Measurements from ENCODE around the gene RETREG1.
"Not testable (repeated sequence)": the region's sequence is repeated elsewhere in the genome, so short reads cannot be mapped to it uniquely, and the experiment has no call there.

RETREG1 gene, protein sequence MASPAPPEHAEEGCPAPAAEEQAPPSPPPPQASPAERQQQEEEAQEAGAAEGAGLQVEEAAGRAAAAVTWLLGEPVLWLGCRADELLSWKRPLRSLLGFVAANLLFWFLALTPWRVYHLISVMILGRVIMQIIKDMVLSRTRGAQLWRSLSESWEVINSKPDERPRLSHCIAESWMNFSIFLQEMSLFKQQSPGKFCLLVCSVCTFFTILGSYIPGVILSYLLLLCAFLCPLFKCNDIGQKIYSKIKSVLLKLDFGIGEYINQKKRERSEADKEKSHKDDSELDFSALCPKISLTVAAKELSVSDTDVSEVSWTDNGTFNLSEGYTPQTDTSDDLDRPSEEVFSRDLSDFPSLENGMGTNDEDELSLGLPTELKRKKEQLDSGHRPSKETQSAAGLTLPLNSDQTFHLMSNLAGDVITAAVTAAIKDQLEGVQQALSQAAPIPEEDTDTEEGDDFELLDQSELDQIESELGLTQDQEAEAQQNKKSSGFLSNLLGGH

DNA sequence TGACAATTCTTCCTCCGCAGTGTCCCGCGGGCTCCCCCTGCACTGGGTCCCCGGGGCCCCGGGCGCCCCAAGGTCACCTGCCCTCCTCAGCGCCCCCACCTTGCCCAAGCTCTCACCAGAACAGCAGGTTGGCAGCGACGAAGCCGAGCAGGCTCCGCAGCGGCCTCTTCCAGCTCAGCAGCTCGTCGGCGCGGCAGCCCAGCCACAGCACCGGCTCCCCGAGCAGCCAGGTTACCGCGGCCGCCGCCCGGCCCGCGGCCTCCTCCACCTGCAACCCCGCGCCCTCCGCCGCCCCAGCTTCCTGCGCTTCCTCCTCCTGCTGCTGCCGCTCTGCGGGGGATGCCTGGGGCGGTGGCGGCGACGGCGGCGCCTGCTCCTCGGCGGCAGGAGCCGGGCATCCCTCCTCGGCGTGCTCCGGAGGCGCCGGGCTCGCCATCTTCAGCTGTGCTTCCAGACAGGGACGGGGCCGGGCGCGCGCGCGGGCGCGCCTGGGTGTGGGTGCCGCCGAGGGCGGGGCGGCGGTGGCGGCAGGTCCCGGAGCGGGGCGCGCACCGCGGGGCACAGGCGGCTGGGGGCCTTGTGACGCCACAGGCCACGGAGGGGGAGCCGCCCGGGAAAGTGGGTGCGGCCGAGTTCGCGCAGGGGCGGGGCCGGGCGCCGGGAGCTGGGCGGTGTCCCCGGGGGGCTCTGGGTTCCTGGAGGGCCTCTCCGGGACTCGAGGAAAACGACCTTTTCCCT, at the start of gene RETREG1:
TSS of gene RETREG1 (minus strand) at position 462 of the 738 bp plus-strand sequence. CDS start at position 436, 26 bp downstream.
- no peak for DNase-seq (ENCODE audit: low read depth, low spot score)
- no peak within 1 kb of the TSS for H3K27ac ChIP-seq

DNA sequence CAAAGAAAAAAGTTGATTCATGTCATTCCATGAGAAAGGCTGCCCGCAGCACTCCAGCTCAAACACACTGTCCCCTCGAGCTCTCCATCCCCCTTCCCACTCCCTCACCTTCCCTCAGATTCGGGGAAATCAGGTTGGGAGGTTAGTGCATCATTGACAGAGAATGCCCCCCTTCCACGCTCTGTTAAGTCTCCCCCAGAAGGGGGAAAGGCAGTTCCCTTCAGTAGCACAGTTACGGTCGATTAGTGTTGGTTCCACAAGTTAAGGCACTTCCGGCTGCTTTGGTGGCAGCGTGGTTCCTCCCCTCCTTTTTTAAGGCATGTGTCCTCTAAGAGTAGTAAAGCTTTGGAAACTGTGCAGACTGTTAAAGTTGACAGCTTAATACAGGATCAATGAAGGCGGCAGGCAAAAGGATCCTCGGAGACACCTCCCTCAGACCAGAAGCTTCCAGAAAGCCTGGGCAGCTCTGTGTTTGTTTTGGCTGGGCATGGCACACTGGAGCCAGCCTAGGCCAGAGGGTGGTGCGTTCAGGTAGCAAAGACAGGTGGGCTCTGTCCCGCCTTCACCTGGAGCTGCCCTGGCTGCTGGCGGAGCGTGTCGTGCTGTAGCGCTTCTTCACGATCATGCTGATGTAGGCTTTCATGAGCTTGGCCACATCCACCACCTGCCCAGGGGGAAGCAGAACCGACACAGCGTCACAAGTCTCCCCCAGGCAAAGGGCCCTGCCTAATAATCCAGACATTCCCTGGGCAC, 49.5 kb upstream of the RETREG1 start:
- no peak overlapping the region for H3K27ac ChIP-seq
- DNase-seq (ENCODE audit: low read depth, low spot score): no peak

DNA sequence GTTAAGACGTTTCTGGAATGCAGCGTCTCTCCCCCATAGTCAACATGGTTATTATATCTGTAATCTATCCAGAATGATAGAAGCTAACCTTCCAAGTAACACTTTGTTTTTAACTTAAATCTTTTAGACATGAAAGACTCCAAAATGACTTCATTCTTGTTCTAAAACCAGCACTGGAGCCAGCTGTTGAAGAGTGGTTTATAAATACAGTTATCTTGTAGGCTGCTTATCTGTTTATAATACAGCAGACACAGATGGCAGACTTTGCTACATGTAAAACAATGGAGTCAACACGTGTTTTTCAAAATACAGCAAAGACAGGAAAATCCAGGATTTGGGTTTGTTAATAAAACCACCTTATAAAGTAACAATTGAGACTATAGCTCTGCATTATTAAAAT, 48.8 kb upstream of the RETREG1 start:
- no peak overlapping the region for H3K27ac ChIP-seq
- DNase-seq (ENCODE audit: low read depth, low spot score): no peak

DNA sequence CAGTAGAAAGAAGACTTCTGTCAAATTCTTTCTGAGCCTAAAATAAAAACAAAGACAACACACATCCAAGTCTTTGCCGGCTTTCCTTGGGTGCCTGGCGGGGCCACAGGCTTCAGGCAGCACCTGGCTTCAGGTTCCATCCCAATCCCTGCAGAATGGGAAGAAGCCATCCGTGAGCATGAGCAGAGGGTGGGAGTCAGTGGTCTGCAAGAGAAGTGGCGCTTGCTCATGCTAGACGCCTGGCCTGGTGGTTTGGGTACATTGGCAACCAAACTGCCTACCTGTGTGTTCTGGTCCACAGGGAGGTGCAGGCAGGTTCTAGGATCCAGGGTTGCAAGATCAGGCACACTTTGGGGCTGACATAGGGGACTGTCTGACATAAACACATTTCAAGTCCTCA, 47.6 kb upstream of the RETREG1 start:
- no peak for DNase-seq (ENCODE audit: low read depth, low spot score)
- no peak overlapping the region for H3K27ac ChIP-seq

DNA sequence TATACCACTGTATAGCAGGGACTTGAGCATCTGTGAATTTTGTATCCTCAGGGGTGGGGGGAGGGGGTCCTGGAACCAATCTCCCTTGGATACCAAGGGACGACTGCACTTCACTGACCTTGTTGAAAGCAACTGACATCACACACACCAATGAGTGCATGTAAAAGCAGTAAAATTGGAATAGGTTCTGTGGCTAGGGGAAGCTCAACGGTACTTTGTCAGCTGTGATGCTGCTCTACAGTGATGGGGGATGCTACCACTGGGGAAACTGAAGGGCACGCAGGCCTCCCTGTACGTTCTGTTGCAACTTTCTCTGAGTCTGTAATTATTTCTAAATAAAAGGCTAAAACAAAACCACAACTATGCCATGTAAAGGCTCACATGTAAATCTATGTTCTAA, 47.0 kb upstream of the RETREG1 start:
- DNase-seq (ENCODE audit: low read depth, low spot score): no peak
- H3K27ac ChIP-seq: no peak overlapping the region

DNA sequence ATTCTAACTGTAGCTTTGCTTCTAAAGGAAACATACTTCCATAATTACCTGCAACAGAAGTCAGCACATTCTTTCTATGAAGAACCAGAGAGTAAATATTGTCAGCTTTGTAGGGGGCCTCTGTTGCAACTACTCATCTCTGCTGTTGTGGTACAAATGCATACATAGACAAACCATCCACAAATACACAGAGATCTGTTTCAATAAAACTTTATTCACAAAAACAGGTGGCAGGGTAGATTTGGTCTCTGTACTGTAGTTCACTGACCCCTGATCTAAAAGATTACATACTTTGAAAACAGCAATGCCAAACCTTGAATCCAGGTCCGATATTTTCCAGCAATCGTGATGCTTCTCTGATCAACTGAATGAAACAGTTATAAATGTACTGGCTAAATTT, 44.9 kb upstream of the RETREG1 start:
- no peak overlapping the region for H3K27ac ChIP-seq
- no peak for DNase-seq (ENCODE audit: low read depth, low spot score)

DNA sequence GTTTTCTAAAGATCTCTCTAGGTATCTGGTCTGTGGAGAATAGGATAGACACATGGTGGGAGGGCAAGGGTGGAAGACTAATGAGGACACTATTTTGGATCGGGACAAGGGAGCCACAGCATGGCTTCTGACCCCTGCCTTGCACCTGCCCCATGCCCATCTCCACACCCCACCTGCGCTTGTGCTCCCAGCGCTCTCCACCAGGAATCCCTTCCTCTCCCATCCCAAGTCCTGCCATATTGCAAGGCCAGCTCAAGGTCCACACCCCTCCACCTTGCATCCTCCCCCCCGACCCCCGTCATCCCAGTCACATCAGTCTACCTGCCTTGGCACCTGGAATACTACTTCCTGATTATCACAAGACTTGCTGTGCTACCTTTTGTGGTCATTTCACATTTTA, 44.2 kb upstream of the RETREG1 start:
- DNase-seq (ENCODE audit: low read depth, low spot score): no peak
- no peak overlapping the region for H3K27ac ChIP-seq

DNA sequence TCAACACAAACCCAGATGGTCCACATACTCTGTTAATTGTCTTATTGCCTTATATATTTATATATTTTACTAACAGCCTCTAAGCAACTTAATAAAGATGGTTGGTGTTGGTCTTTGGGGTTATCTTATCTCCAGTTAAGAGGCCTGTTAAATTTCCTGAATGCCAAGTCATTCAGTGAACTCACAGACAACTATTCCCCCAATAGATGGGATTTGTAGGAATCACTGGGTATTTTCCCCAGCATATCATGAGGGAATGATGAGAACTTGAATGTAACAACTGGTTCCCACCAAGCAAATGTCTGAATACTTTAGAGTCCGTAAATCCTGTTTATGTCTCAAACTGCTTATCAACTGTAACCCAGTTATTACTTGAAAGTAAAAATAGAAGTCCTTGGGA, 42.7 kb upstream of the RETREG1 start:
- no peak overlapping the region for H3K27ac ChIP-seq
- DNase-seq (ENCODE audit: low read depth, low spot score): no peak

DNA sequence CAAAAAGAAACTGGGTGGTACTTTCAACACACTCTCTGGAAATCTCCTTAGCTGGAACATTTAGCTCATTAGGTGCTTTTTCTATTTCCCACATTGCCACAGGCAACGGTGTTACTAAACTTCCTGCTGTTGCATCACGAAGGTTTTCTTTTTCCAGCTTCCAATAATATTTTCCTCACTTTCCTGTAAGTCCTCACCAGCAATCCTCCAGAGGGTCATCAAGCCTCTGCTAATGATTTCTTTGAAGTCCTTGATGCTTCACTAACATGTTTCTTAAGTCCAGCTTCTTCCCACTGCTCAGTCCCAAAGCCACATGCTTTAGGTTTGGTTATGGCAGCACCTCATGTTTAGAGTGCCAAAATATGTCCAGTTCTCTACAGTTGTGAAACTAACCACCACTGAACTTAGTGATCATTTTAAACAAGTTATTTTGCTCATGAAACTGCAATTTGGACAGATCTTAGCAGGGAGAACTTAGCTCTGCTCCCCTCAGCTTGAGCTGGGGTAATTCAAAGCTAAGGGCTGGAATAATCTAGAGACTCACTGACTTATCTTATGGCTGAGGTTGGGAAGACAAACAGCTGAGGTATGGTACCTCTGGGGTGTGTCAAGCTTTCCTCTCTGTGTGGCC, 39.9 kb upstream of the RETREG1 start:
- no peak for DNase-seq (ENCODE audit: low read depth, low spot score)
- no peak overlapping the region for H3K27ac ChIP-seq

DNA sequence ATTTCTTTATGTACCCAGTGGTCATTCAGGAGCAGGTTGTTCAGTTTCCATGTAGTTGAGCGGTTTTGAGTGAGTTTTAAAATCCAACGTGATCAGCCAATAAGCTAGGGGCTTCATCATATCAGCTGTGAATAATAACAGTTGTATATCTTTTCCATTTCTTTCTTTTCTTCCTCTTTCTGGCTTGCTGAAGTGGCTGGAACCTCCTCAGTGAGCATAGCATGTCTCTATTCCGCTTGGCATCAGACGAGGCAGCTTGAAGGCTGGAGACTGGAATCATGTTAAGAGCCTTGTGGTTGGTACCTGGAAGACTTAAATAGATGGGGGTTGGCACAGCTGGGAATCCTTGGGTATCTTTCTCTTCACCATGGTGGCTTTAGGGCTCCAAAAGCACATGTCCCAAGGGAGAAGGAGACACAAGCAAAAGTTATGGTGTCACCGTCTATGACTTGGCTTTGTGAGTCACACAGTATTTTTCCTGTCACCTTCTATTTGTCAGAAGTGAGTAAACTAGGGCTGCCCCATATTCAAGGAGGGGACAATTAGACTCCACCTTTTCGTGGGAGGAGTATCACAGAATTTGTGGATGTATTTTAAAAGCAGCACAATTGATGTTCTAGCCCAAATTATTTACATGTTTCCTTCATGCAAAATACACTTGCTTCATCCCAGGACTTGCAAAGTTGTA, 38.0 kb upstream of the RETREG1 start:
- no peak overlapping the region for H3K27ac ChIP-seq
- no peak for DNase-seq (ENCODE audit: low read depth, low spot score)

DNA sequence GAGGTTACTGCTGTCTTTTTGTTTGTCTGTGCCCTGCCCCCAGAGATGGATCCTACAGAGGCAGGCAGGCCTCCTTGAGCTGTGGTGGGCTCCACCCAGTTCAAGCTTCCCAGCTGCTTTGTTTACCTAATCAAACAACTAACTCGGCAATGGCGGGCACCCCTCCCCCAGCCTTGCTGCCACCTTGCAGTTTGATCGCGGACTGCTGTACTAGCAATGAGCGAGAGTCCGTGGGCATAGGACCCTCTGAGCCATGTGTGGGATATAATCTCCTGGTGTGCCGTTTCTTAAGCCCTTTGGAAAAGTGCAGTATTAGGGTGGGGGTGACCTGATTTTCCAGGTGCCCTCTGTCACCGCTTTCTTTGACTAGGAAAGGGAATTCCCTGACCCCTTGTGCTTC, 31.9 kb upstream of the RETREG1 start:
- not testable (repeated sequence) for H3K27ac ChIP-seq; DNase-seq (ENCODE audit: low read depth, low spot score)

DNA sequence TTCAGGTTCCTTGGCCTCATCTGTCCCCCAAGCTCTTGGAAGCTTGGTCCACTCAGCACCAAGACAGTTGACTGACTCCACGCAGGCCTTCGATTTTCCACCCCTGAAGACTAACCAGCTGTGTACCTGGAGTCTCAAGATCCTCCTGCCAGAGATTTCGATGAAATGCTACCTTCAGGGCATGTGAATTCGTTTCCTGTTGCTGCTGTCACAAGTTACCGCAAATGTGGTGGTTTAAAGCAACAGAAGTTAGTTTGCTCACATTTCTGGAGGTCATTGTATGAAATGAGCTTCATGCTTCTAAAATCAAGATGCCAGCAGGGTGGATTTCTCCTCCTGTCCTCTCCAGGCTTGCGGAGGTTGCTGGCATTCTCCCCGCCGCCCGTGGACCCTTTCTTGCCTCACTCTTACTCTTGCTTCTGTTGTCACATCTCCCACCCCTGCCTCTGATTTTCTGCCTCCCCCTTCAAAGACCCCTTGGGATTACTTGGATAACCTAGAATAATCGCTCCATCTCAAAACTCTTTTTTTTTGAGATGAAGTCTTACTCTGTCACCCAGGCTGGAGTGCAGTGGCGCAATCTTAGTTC, 27.6 kb upstream of the RETREG1 start:
- H3K27ac ChIP-seq: no peak overlapping the region
- no peak for DNase-seq (ENCODE audit: low read depth, low spot score)

DNA sequence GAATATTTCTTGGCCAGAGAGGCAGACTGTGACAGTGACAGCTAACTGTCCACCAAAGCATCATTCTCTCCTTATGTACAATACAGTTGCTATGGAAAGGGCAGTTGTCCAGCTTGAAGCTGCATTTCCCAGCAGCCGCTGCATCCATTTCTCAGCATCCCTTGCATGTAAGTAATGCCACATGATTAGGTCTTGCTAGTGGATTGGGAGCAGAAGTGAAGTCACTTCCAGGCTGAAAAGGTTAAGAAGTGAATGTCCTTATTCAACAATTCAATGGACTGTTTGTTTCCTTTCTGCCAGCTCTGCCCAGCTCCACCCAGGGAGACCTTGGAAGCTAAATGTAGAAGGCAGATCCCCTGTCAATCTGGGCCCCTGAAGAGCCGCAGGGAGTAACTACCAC, 26.1 kb upstream of the RETREG1 start:
- H3K27ac ChIP-seq: no peak overlapping the region
- DNase-seq (ENCODE audit: low read depth, low spot score): no peak

DNA sequence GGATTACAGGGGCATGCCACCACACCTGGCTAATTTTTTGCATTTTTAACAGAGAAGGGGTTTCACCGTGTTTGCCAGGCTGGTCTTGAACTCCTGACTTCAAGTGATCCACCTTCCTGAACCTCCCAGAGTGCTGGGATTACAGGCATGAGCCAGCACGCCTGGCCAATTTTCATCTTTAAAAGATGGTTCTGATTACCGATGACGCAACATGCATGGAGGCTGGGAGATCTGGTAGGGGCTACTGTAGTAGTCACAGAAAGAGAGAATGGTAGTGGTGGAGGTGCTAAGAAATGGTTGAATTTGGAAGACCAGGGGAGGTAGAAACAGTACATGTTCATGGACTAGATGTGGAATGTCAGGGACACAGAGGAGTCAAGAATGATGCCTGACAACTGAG, 22.4 kb upstream of the RETREG1 start:
- H3K27ac ChIP-seq: no peak overlapping the region
- DNase-seq (ENCODE audit: low read depth, low spot score): no peak

DNA sequence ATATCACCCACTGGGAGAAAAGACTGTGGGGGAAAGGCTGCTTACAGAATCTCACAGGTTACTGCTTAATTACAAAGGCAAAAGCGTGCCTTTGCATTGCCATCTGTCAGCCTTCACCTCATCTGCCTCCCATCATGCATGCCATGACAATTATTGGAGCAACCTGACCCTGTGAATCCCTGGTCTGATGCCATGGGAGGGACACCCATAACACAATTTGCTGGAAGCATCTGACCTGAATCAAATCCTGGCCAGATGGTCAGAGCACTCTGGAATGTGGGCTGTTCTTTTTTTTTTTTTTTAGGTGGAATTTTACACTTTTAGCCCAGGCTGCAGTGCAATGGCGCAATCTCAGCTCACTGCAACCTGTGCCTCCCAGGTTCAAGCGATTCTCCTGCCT, 11.6 kb upstream of the RETREG1 start:
- DNase-seq (ENCODE audit: low read depth, low spot score): no peak
- H3K27ac ChIP-seq: no peak overlapping the region

DNA sequence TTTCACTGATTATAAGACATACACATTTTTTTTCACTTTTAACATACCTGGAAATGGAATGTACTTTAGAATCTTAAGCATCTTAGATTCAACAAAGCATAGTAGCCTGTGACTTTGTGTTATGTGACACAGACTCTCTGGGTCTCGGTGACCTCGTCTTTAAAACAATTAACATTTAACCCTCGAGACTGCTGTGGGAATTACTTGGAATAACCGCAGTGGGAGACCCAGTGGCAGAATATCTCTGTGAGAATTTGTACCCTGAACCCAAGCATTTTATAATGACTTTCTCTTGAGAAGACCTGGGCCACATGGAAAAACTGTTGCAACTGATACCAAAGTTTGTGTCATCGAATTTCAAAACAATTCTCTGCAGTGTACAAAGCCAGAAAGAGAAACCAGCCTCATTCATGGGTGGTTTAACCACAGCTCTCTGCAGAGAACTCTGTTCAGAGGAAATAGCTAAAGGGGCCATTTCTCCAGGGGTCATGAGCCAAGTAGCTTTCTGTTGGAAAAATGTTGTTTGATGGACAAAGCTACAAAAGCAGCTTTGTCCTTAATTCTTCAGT, 10.0 kb upstream of the RETREG1 start:
- no peak for DNase-seq (ENCODE audit: low read depth, low spot score)
- H3K27ac ChIP-seq: no peak overlapping the region

DNA sequence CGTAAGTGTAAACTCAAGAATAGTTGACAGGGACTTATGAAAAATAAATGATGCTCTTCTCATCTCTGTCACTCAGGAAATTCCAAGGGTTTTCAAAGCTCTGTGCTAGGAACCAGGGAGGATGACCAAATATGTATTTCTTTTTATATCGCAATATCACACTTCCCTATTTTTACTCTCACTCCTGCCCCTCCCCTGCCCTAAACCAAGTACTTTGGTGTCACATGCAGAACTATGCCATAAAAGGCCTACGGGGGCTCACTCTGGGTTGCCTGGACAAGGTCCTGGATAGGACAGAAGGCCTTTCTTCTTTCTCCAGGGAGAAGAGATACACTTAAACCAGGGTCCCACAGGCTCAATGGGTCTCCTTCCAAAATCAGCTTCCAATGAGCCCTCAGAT, 8.3 kb upstream of the RETREG1 start:
- H3K27ac ChIP-seq: no peak overlapping the region
- DNase-seq (ENCODE audit: low read depth, low spot score): no peak

DNA sequence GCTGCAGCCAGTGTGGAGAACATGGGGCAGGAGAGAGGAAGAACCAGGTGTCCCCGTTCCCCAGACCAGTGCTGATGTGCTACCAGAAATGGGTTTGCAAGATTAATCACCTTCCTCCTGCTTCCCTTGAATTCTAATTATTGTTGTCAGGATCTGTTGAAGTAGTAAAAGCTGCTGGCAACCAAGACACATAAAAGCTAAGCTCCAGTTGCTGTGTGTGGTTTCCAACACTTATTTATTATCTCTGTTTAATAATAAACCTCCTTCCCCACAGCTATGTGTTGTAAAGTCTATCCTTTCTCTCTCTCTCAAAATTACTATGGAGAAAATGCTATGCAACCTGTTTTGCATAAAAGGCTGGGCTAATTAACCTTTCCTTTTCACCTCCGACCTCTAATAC, 2.3 kb upstream of the RETREG1 start:
- DNase-seq (ENCODE audit: low read depth, low spot score): no peak

More for the DNA sequence above, 2.3 kb upstream of the RETREG1 start:
- H3K27ac ChIP-seq: no peak overlapping the region

Data from epithelial cell of prostate (primary cell).